Globus pallidus (tissue), 1 donor: ENCODE results near the gene APOL4.
A peak's percentile ranks its signal among the peaks of the same experiment; 100 is the strongest.
"Not testable (repeated sequence)": the region's sequence is repeated elsewhere in the genome, so short reads cannot be mapped to it uniquely, and the experiment has no call there.

Experiments
- DNase-seq: peaks from one replicate; pipeline ENCODE4 v3.0.0-alpha.2; 2015; ENCODE audit warnings: low spot score

The APOL4 gene

DNA sequence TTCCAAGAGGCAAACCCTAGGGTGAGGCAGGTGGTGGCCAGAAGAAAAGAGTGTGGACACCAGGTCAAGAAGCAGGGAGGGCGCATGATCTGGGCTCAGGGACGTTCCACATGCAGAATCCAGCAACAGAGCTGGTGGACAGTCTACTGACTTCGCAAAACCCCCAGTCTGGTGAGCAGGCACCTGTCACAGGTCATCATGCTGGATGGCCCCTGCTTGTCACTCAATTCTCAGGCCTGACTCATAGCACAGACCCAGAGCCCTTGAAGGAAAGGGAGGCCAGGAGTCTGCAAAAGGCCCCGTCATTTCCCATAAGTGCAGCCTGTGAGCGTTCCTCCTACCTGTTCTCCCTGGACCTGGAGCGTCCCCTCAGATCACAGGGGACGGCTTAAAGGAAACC is 18.2 kb downstream of the APOL4 start:
- DNase-seq, result no peak

DNA sequence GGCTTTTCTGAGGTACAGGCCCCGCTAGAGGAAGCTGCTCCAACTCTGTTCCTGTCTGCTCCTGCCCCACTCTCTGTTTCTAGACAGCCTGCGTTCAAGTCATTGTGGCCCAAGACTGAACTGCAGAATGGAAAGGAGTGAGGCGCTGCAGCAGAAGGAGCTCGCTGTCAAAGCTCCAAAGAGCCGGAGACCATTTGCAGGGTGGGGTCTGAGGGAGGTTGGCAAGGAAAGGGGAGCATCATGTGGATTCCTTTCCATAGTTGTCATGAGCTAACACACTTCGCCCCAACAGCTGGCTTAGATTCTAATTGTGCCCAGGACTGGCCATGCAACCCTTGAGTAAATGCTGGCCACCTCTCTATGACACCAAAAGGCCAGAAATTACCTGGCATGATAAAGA is 18.8 kb downstream of the APOL4 start:
- no peak for DNase-seq

DNA sequence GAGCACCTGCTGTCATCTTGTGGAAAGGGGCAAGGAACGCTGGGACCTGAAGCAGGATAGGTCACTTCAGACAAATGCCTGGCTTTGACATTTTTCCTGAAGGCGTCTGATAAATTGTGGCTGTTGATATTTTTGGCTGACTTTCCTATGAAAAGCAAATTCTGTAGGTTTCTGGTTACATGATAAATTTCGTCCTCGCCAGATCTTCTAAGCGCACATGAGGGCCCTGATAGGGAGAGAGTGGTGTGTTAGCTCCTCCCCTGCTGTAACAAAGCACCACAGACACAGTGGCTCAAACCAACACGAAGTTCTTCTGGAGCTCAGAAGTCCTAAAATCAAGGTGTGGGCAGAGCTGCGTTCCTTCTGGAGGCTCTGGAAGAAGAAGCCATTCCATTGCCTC is 19.6 kb downstream of the APOL4 start:
- no peak for DNase-seq

DNA sequence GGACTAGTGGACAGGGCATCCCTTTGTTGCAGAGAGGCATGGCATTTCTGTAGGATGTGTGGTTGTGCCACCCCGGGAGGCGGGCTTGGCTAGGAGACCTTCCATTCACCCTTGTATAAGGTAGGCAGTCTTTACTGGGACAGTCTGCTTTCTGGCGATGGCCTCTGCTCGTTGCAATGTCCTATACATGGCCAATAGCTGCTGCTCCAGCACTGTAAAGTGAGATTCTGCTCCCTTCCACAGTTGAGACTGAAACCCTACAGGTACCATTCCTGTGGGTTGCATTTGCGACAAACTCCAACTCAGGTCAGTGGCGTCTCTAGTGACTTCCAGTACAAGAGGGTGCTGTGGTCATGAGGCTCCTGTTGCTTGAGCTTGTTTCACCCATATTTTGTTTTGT is 20.7 kb downstream of the APOL4 start:
- no peak for DNase-seq

DNA sequence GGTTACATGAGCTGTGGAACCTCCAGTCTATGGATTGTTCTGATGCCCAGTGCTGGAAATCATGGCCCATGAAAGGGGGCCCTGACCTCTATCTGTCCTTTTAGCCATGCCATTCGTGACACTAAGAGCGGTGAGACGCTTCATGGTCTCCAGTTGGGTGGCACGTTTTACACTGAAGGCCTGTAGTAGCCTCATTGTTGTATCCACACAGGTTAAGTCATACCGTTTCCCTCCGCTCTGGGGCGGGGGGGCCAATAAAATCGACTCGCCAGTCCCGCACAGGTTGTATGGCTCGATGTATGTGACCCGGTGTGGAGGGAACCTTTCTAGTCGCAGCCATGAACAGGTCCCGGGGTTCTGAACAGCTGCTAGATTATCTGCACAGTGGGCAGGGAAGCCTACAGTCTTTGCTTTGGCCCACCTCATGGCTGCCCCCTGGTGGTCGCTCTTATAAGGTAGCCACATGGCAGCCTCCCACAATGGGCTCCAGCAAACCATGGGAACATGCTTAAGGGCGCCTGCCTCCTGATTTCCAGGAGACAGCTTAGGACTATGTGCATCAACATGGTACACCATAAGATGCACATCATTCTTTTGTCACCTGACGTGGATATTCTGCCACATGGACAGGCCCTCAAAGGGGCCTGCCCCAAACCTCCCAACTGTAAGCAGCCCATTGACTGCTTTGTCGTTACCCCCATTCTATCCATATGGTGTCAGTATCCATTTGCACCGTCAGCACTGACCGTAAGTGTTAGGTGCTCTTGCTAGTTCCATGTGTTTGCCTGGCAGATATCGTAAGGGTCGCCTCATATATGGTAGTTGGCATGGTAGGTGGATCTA is 21.4 kb downstream of the APOL4 start:
- DNase-seq, result peak; percentile 58

DNA sequence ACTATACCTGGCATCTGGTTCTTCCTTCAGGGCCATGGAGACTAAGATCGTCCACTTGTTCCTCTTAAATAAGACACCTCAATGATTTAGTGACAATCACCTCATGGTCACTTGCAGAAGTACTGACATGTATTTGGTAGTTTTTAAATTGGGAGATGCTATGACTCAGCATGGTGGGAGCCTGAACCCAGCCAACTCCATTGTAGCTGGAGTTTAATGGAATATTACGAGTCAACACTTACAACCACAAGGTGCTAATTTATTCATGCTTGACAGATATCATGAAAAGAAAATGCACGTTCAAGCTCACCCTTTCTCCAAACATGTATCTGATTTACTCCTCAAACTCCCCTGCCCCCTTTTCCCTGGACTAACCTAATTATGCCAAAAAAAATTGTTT is 24.4 kb downstream of the APOL4 start:
- no peak for DNase-seq

DNA sequence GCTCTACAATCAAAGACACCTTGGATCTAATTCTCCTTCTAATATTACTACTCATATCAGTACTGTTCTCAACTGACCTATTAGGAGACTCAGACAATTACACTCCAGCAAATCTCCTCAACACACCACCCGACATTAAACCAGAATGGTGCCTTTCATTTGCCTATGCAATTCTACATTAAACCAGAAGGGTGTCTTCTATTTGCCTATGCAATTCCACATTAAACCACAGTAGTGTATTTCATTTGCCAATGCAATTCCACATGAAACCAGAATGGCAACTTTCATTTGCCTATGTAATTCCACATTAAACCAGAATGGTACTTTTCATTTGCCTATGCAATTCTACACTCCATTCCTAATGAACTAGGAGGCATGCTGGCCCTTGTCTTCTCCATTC is 25.7 kb downstream of the APOL4 start:
- no peak for DNase-seq

DNA sequence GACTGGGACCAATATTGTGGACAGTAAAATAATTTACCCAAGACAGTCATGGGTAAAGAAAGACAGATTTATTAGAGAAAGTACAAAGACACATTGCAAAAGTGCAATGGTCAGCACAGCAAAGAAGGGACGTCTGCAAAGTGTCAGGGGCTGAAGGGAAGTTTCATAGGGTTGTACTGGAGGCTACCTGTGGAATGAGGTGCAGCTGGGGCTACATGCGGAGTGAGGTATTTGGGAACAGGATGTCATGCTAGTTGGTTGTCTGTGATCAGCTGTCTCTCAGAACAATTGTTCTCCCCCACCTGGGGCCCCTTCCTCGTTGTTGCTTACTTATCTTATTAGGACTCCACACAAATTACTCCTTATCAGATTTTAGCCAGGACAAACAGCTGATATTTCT is 29.7 kb downstream of the APOL4 start:
- no peak for DNase-seq

DNA sequence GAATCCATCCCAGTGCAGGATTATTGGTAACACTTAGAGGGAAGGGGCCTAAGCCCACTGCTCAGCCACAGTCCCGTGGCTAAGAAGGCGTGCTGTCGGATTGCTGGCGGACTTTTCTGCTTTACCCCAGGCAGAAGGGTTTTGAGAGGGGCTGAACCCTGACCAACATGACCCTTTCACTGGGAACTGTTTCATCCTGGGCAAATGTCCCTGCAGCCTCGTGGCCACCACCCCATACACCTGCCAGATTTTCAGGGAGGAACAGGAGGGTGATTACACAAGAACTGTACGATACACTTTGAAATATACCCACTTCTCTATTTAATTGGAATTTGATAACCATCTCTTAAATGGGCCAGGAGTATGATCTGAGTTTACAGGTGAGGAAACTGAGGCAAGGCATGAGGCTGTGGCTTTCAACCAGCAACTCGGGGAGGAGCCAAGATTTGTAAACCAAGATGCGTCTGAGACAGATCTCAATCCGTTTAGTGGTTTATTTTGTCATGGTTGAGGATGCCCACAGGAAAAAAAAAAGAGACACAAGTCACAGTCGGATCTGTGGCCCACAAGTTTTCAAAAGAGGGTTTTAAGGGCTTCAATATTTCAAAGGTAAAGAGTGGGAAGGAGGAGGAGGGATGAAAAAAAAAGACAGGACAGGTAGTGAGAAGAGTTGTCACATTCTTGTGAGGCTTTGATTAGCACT is 34.9 kb downstream of the APOL4 start:
- no peak for DNase-seq

DNA sequence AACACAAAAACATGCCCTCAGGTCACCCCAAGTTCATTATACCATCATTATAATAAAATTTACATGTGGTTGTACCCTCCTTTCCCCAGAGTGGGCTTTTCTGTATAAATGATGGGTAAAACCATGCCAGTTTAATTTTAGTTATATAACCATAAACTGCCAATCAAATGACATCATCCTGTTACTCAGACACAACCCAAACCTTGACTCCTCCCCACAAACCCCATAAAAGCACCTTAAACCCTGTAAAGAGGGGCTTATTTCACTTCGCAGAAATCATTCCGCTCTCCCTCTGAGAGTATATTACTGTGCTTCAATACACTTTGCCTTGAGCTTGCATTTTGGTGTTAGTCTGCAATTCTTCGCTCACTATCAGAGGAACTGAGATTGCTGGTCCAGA is 35.5 kb downstream of the APOL4 start:
- DNase-seq, result no peak

DNA sequence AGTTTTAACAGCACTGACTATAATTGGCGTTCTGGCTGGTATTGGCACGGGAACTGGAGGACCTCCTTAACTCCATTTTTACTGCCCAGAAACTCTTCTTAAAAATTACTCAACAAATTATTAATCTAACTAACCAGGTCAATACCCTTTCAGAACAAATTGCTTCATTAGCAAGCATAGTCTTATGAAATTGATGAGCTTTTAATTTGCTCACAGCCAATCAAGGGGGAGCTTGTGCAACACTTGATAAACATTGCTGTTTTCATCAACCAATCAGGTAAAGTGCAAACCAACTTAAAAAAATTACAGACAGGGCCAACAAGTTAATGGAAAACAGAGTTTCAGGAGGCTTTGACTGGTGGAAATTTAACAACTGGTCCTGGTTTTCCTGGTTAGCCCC is 36.5 kb downstream of the APOL4 start:
- no peak for DNase-seq

DNA sequence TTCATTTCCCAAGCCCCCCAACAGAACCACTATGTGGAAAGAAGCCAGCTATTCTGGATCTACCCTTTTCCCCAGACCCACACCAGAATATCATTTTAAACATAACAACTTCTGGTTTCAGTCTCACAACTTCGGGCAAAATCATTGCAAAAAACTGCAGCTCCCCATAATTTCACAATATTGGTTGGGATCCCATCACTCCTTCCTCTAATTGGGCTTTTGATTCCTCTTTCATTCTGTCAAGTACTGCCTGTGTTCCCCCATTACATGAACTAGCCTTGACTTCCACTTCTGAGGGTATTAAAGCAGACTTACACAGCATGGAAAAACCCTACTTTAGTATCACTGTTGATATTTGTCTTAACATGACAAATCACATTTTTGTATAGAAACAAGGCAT is 37.0 kb downstream of the APOL4 start:
- DNase-seq, result peak; percentile 45

DNA sequence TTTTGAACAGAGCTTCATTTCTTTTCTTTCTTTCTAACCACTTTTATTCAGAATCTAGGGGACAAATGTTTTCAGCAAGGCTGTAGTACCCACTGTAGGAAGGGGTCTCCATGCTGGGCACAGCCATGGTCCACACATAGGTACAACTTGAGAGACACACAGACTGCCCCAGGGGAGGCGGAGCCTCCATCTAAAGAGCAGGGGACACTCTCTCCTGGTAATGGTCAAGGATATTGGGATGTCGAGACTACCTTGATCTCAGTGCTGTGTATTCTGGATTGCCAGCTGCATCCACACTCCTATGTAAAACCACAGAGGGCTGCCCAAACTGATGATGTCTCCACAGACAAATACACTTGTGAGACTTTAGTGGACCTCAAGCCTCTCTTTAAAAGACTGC is 38.1 kb downstream of the APOL4 start:
- no peak for DNase-seq

DNA sequence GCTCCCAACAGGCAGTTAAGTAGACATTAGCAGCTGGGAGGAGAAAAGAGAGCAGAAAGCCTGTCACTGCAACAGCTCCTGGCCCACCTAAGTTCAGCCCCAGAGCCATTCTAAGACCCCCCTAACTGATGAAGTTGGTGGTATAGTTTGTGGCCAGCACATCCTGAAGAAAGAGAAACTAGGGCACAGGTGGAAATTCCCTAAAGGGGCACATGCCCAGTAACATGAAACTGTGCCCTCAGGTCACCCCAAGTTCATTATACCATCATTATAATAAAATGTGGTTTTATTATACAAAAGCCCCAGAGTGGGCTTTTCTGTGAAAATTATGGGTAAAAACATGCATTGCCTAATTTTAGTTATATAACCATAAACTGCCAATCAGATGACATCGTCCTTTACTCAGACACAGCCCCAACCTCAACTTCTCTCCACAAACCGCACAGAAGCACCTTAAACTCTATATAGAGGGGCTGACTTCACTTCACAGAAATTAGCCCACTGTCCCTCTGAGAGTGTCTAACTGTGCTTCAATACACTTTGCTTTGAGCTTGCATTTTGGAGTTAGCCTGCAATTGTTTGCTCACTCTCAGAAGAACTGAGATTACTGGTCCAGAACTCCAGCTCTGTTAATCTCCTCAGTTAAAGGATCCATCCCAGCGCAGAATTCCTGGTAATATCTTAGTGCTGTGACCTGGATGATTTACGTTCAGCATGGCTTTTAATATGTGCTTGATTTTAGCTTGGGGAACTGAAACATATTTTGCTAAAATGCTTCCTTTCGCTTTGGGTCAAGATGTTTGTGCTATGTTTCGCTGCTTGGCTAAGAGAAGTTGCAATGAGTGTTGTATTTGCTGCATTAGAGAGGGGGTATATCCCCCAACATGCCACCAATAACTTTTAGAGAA is 39.2 kb downstream of the APOL4 start:
- DNase-seq, result no peak

DNA sequence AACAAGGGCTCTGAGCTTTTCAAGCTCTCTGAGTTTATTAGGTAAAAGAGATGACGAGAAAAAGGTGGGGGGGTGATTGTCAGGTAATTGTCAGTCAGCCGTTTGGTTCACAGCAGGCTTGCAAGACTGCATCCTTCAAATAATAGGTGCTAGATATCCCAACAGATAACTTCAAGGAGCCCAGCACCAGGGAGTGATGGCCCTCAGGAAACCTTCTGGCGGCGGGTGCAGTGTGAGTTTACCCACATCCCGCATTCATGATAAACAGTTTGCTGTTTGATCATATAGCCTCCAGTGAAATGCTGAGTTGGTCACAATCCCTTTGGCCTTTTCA is 39.8 kb downstream of the APOL4 start:
- not testable (repeated sequence) for DNase-seq

DNA sequence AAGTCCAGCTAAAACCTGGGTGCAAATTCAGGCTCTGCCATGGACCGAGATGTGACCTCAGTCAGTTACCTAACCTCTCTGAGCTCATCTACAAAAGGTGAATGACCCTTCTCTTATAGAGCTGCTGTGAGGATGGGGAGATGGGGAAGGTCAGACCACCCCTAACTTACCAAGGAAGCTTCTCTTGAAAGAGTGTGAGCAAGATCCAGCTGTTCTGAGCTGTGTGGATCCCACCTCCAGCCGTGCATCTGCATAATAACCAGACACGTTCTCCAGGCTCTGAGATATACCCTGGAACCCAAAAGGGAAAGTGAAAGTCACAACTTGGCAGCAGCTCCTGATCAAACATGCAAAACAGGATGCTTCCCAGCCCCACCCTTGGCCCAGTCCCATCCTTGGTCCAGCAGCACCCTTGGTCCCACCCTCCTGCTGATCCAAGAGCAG is 41.1 kb downstream of the APOL4 start, which contains the start of gene APOL3:
Gene APOL3 (minus strand): TSS at position 257 of the 444 bp plus-strand sequence. CDS start 11,700 bp downstream, outside the sequence.
- no peak for DNase-seq

DNA sequence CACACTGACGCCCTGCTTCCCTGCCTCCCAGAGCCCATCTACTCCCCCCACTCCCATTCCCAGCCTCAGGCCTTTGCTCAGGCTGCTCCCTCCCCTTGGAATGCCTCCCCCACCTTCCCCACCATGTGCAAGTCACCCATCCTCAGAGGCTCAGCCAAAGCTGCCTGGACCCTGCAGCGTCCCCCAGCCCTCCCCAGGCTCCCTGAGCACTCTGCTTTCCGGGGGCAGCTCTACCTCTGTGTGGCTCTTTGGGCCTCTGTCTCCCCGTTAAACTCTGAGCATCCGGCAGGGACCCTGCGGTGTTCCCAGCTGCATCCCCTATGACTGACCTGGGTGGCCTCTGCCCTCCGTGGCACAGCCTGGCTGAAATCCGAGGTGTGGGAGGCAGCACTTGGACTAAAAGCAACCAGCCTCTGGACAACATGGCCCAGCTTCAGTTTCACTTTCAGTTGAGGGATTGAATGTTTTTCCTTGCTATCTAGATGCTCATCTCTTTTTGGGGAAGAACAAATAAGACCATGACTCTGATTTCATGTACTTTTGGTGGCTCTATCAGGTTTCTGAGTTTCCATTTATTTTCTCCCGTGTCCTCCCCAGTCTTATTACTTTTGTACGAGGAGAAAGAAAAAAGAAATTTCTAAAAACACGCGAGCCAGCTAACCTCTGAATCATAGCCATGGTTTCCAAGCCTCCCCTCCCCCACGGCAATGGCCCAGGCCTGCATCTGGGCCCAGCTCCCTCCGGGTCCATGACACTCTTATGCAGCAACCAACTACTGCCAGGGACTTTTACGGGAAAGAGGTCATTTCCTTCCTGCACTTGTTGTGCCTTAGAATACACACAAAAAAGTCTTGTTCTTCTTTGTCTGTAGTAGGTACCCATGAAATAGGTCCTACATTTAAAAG is 44.8 kb downstream of the APOL4 start:
- DNase-seq, result peak; percentile 80

DNA sequence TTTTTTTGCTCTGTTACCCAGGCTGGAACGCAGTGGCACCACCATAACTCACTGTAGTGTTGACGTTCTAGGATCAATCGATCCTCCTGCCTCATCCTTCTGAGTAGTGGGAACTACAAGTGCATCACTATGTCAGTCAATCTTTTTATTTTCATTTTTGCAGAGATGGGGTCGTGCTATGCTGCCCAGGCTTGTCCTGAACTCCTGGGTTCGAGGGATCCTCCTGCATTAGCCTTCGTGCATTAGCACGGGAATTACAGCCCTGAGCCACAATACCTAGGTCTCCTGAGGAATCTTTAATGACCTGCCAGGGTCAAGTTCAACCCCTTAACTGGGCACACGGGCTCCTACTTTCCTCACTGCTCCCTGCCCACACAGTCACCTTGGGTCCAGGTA is 45.5 kb downstream of the APOL4 start:
- no peak for DNase-seq

DNA sequence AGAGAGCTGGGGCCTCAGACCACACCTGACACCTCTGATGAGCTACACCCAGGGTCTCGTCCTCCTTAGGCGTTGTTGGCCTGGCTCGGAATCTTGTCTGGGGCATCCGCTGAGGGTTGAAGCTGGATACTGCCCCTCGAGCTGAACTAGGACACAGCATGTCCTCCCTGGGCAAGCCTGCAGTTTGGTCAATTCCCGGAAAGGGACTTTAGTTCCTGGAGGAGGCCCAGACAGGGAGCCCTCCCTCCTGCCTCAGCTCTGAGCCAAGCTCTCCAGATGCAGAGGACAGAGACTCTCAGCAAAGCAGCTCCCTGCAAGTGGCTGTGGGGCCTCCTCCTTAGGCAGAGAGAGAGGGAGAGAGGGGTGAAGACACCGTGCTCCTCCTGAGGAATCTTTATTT is 45.9 kb downstream of the APOL4 start:
- DNase-seq, result peak; percentile 34

DNA sequence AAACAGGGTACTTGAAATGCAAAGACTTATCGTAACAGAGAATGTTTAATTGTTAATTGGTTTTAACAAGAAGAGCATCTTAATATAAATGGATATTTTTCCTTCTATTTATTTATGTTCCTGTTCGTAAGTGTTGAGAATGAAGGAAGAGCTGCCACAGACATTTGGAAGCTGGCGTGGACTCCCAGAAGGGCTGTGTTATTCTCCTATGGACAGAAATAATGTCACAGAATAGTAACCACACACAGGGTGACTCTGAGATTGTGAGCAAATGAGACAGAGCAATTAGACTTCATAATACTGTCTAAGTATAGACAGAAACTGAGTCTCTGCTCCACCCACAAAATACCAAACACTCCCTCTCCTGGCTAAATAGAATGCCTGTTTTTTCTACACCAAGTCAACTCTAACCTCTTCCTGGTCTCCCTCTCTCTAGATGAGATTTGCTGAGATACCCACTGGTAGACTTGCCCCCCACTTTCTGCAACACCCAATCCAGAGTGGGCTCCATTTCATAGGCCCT is 47.1 kb downstream of the APOL4 start:
- DNase-seq, result no peak
